Measurements from ENCODE around the gene CMSS1.

The CMSS1 gene

GRCh38 chr3:99854756-99855298 is 37.2 kb downstream of the CMSS1 start:
- no peak for DNase-seq (ENCODE audit: low read depth)

GRCh38 chr3:99855900-99856299 is 38.2 kb downstream of the CMSS1 start:
- DNase-seq (ENCODE audit: low read depth) = no peak

GRCh38 chr3:99856437-99857220 is 39.0 kb downstream of the CMSS1 start:
- no peak for DNase-seq (ENCODE audit: low read depth)

- no peak for DNase-seq (ENCODE audit: low read depth)
Measured at GRCh38 chr3:99857278-99857677, 39.6 kb downstream of the CMSS1 start.

GRCh38 chr3:99858469-99858868 is 40.8 kb downstream of the CMSS1 start:
- no peak for DNase-seq (ENCODE audit: low read depth)

GRCh38 chr3:99859825-99860224 is 42.2 kb downstream of the CMSS1 start:
- peak; percentile 93 for DNase-seq (ENCODE audit: low read depth)

GRCh38 chr3:99861216-99861615 is 43.6 kb downstream of the CMSS1 start:
- DNase-seq (ENCODE audit: low read depth) = no peak

- peak; percentile 42 for DNase-seq (ENCODE audit: low read depth)
Measured at GRCh38 chr3:99862208-99862607, 44.5 kb downstream of the CMSS1 start.

- DNase-seq (ENCODE audit: low read depth) = no peak
Measured at GRCh38 chr3:99863002-99863401, 45.3 kb downstream of the CMSS1 start.

GRCh38 chr3:99863588-99863987 is 45.9 kb downstream of the CMSS1 start:
- DNase-seq (ENCODE audit: low read depth) = no peak

GRCh38 chr3:99864289-99864688 is 46.6 kb downstream of the CMSS1 start:
- no peak for DNase-seq (ENCODE audit: low read depth)

- DNase-seq (ENCODE audit: low read depth) = peak; percentile 43
Measured at GRCh38 chr3:99865321-99865720, 47.7 kb downstream of the CMSS1 start.

- DNase-seq (ENCODE audit: low read depth) = peak; percentile 76
Measured at GRCh38 chr3:99866261-99866761, 48.6 kb downstream of the CMSS1 start.

GRCh38 chr3:99867594-99868310 is 50.1 kb downstream of the CMSS1 start:
- no peak for DNase-seq (ENCODE audit: low read depth)

- DNase-seq (ENCODE audit: low read depth) = no peak
Measured at GRCh38 chr3:99868311-99868646, 50.6 kb downstream of the CMSS1 start.

GRCh38 chr3:99869621-99870020 is 52.0 kb downstream of the CMSS1 start:
- no peak for DNase-seq (ENCODE audit: low read depth)

- DNase-seq (ENCODE audit: low read depth) = no peak
Measured at GRCh38 chr3:99870712-99871111, 53.0 kb downstream of the CMSS1 start.

- no peak for DNase-seq (ENCODE audit: low read depth)
Measured at GRCh38 chr3:99871231-99872045, 53.8 kb downstream of the CMSS1 start.

GRCh38 chr3:99872923-99873254 is 55.2 kb downstream of the CMSS1 start:
- DNase-seq (ENCODE audit: low read depth) = no peak

- no peak for DNase-seq (ENCODE audit: low read depth)
Measured at GRCh38 chr3:99873269-99874102, 55.8 kb downstream of the CMSS1 start.

GRCh38 chr3:99874237-99875002 is 56.8 kb downstream of the CMSS1 start:
- no peak for DNase-seq (ENCODE audit: low read depth)

Measured in fibroblast of gingiva (primary cell).